H1 (cell line): ENCODE data around the gene UNC13C. TPM values are rescaled to one million over a fixed set of nuclear protein-coding genes. Genes with fewer than 3 reads are reported as not detected.
A peak's percentile ranks its signal among the peaks of the same experiment; 100 is the strongest.

Experiments
- CTCF ChIA-PET: fragments of 300-600 bp; sonication (Branson Sonifier 250); formaldehyde crosslinking; loops from one replicate; lab custom pipeline; 2021; ENCODE audit not compliant: partially characterized antibody; lab: Charles Lee
- POLR2A ChIA-PET: fragments of 300-600 bp; sonication (Branson Sonifier 250); formaldehyde crosslinking; loops from one replicate; lab custom pipeline; 2021; ENCODE audit warnings: inconsistent platforms; ENCODE audit not compliant: partially characterized antibody; lab: Charles Lee
- DNase-seq, 2 experiments: peaks; one replicate each; pipeline versions ENCODE4 v3.0.0 to v3.0.0-alpha.2; 2010 to 2022; ENCODE audit warnings: low spot score in 2 of 2, low read depth in 1 of 2, mixed read lengths in 1 of 2
- FAIRE-seq: peaks from 2 replicates; lab custom pipeline; 2011; peaks lifted over from hg19 to GRCh38; lab: Jason Lieb, UNC
- H2AFZ ChIP-seq: 2 replicates; pipeline ENCODE4 v1.8.1; 2012; ENCODE audit warnings: low read length, inconsistent platforms
- H2AK5ac ChIP-seq: 2 replicates; pipeline ENCODE4 v1.6.1; 2013; ENCODE audit warnings: low read depth, low read length
- H2BK120ac ChIP-seq: replicated peaks from 2 replicates; pipeline ENCODE3; 2013; ENCODE audit warnings: low read depth, low read length, inconsistent platforms
- H2BK12ac ChIP-seq: 2 replicates; pipeline ENCODE4 v1.6.1; 2013; ENCODE audit warnings: low read depth, low read length
- H2BK15ac ChIP-seq: 2 replicates; pipeline ENCODE4 v1.6.1; 2013; ENCODE audit warnings: low read length
- H2BK20ac ChIP-seq: 2 replicates; pipeline ENCODE4 v1.6.1; 2013; ENCODE audit warnings: low read length
- H2BK5ac ChIP-seq: 2 replicates; pipeline ENCODE4 v1.6.1; 2013; ENCODE audit warnings: low read depth, low read length
- H3K14ac ChIP-seq: 2 replicates; pipeline ENCODE4 v1.6.1; 2013; ENCODE audit warnings: inconsistent platforms; ENCODE audit not compliant: insufficient read length
- H3K18ac ChIP-seq: 2 replicates; pipeline ENCODE4 v1.6.1; 2013; ENCODE audit warnings: low read length; ENCODE audit errors: extremely low read depth
- H3K23ac ChIP-seq: 2 replicates; pipeline ENCODE4 v1.6.1; 2013; ENCODE audit warnings: inconsistent platforms; ENCODE audit not compliant: insufficient read length
- H3K23me2 ChIP-seq: 2 replicates; pipeline ENCODE4 v1.6.1; 2013; ENCODE audit warnings: low read depth, low read length
- H3K27ac ChIP-seq: 2 replicates; pipeline ENCODE4 v1.6.1; 2011; ENCODE audit warnings: low read depth, low read length, inconsistent platforms
- H3K27me3 ChIP-seq, 4 experiments: replicated peaks in 1 of 4; 1 replicate in 1 of 4; 2 replicates in 3 of 4; pipeline versions ENCODE4 v1.6.1 to v1.8.1; 2011 to 2013; ENCODE audit warnings: low read length in 3 of 4, mild to moderate bottlenecking in 3 of 4, inconsistent platforms in 2 of 4, mixed read lengths in 2 of 4, moderate library complexity in 1 of 4; ENCODE audit not compliant: control insufficient read depth in 3 of 4, insufficient read depth in 3 of 4; ENCODE audit errors: extremely low read depth in 1 of 4
- H3K36me3 ChIP-seq, 4 experiments: 2 replicates each; pipeline versions ENCODE4 v1.6.1 to v1.8.1; 2011 to 2013; ENCODE audit warnings: mild to moderate bottlenecking in 4 of 4, low read length in 3 of 4, moderate library complexity in 2 of 4, control low read depth in 1 of 4, inconsistent platforms in 1 of 4; ENCODE audit not compliant: insufficient read depth in 4 of 4, control insufficient read depth in 2 of 4
- H3K4ac ChIP-seq: replicated peaks from 2 replicates; pipeline ENCODE3; 2013; ENCODE audit warnings: low read length, low read depth, mixed read lengths, inconsistent platforms; ENCODE audit not compliant: insufficient read length
- H3K4me1 ChIP-seq, 4 experiments: replicated peaks in 1 of 4; 1 replicate in 1 of 4; 2 replicates in 3 of 4; pipeline versions ENCODE4 v1.6.1 to v1.8.1; 2011 to 2013; ENCODE audit warnings: low read length in 3 of 4, inconsistent platforms in 2 of 4, mixed read lengths in 1 of 4; ENCODE audit not compliant: insufficient read depth in 4 of 4, control insufficient read depth in 3 of 4
- H3K4me2 ChIP-seq, 2 experiments: 2 replicates each; pipeline versions ENCODE4 v1.6.1 to v1.8.1; 2011 to 2013; ENCODE audit warnings: low read depth in 2 of 2, low read length in 2 of 2, control low read depth in 1 of 2, inconsistent platforms in 1 of 2, mild to moderate bottlenecking in 1 of 2; ENCODE audit not compliant: insufficient read depth in 1 of 2
- H3K4me3 ChIP-seq, 4 experiments: fragments of 200-600, 300-600 bp in 1 of 4; sonication (generic), shearing (Covaris generic), sonication (Bioruptor Twin) in 1 of 4; 2 replicates each; pipeline versions ENCODE4 v1.5.1 to v1.8.1; 2011 to 2016; ENCODE audit warnings: low read length in 4 of 4, low read depth in 3 of 4, control low read depth in 2 of 4, inconsistent platforms in 2 of 4, mild to moderate bottlenecking in 2 of 4, mixed read lengths in 1 of 4, moderate library complexity in 1 of 4; ENCODE audit not compliant: insufficient read depth in 2 of 4; ENCODE audit errors: extremely low read depth in 1 of 4
- H3K56ac ChIP-seq: replicated peaks from 2 replicates; pipeline ENCODE3; 2013; ENCODE audit warnings: low read depth, mild to moderate bottlenecking, mixed read lengths, low read length, inconsistent platforms; ENCODE audit not compliant: insufficient read length
- H3K79me1 ChIP-seq: 2 replicates; pipeline ENCODE4 v1.6.1; 2013; ENCODE audit warnings: low read depth, low read length, control low read depth
- H3K79me2 ChIP-seq, 2 experiments: 2 replicates each; pipeline versions ENCODE4 v1.6.1 to v1.8.1; 2012 to 2013; ENCODE audit warnings: low read length in 2 of 2, mild to moderate bottlenecking in 2 of 2, inconsistent platforms in 1 of 2; ENCODE audit not compliant: insufficient read depth in 2 of 2, control insufficient read depth in 1 of 2
- H3K9ac ChIP-seq, 4 experiments: replicated peaks in 1 of 4; 1 replicate in 1 of 4; 2 replicates in 3 of 4; pipeline versions ENCODE4 v1.6.1 to v1.8.1; 2011 to 2013; ENCODE audit warnings: low read depth in 3 of 4, low read length in 3 of 4, control low read depth in 2 of 4, mild to moderate bottlenecking in 2 of 4, moderate library complexity in 2 of 4, inconsistent platforms in 1 of 4; ENCODE audit errors: extremely low read depth in 1 of 4
- H3K9me3 ChIP-seq, 2 experiments: 2 replicates each; pipeline versions ENCODE4 v1.6.1 to v1.8.1; 2012 to 2013; ENCODE audit warnings: mild to moderate bottlenecking in 2 of 2, moderate library complexity in 2 of 2, control low read depth in 1 of 2, inconsistent platforms in 1 of 2, low read depth in 1 of 2, low read length in 1 of 2, mixed read lengths in 1 of 2; ENCODE audit not compliant: insufficient read depth in 2 of 2
- H4K20me1 ChIP-seq, 2 experiments: replicated peaks in 1 of 2; 2 replicates each; pipeline versions ENCODE3 to v1.8.1; 2011 to 2013; ENCODE audit warnings: inconsistent platforms in 2 of 2, low read length in 2 of 2, mild to moderate bottlenecking in 1 of 2; ENCODE audit not compliant: insufficient read depth in 2 of 2, control insufficient read depth in 1 of 2
- H4K5ac ChIP-seq: 2 replicates; pipeline ENCODE4 v1.6.1; 2013; ENCODE audit warnings: low read length, low read depth, mixed read lengths, inconsistent platforms; ENCODE audit not compliant: insufficient read length
- H4K8ac ChIP-seq: 2 replicates; pipeline ENCODE4 v1.8.0; 2013; ENCODE audit warnings: mild to moderate bottlenecking, moderate library complexity, low read length, inconsistent platforms; ENCODE audit not compliant: insufficient read depth; ENCODE audit errors: extremely low read depth
- H4K91ac ChIP-seq: replicated peaks from 2 replicates; pipeline ENCODE3; 2013; ENCODE audit warnings: low read length, mixed read lengths, inconsistent platforms; ENCODE audit not compliant: insufficient read length
- CBX8 ChIP-seq: fragments of 300-800, 300-1000 bp; sonication (generic); IDR thresholded peaks from 2 replicates; pipeline ENCODE4 v1.7.1; 2016; ENCODE audit warnings: low read depth, low read length, borderline replicate concordance
- CEBPB ChIP-seq: IDR thresholded peaks from 2 replicates; pipeline ENCODE4 v1.6.1; 2012; ENCODE audit warnings: low read depth, low read length
- CHD1 ChIP-seq: IDR thresholded peaks from 2 replicates; pipeline ENCODE4 v1.6.1; 2012; ENCODE audit warnings: low read depth, low read length, improper control_type of control experiment
- E2F6 ChIP-seq: IDR thresholded peaks from 2 replicates; pipeline ENCODE4 v1.6.1; 2012; ENCODE audit warnings: inconsistent platforms
- KDM4A ChIP-seq: IDR thresholded peaks from one replicate; pipeline ENCODE4 v1.7.1; 2012; ENCODE audit warnings: low read depth, mild to moderate bottlenecking, moderate library complexity, low read length, inconsistent platforms; ENCODE audit not compliant: severe bottlenecking
- NANOG ChIP-seq: IDR thresholded peaks from 2 replicates; pipeline ENCODE4 v1.6.1; 2011; ENCODE audit warnings: low read length, low read depth, mild to moderate bottlenecking, inconsistent platforms; ENCODE audit not compliant: insufficient read depth, poor library complexity, severe bottlenecking
- SIN3A ChIP-seq, 2 experiments: IDR thresholded peaks in 1 of 2; conservative IDR thresholded peaks in 1 of 2; 2 replicates each; pipeline ENCODE4 v1.6.1; 2011 to 2012; ENCODE audit warnings: low read length in 2 of 2, improper control_type of control experiment in 1 of 2, low read depth in 1 of 2, mild to moderate bottlenecking in 1 of 2
- YY1 ChIP-seq: IDR thresholded peaks from 2 replicates; pipeline ENCODE4 v1.6.1; 2011; ENCODE audit warnings: low read depth, mild to moderate bottlenecking, low read length
- WGBS, 2 experiments: shearing (Covaris generic) in 1 of 2; methylation state at CpG; one replicate each; pipeline versions ENCODE4 v1.1.6 to v1.1.7; 2013 to 2015; ENCODE audit warnings: low lambda C conversion rate in 2 of 2, mixed read lengths in 2 of 2, inconsistent platforms in 1 of 2, low coverage in 1 of 2, missing lambda C conversion rate in 1 of 2; ENCODE audit not compliant: insufficient replicate concordance in 2 of 2, insufficient coverage in 1 of 2, insufficient read length in 1 of 2; ENCODE audit errors: extremely low coverage in 1 of 2, missing lambda C conversion rate in 1 of 2; 5-methylcytosine and 5-hydroxymethylcytosine counted together
- polyA plus RNA-seq, 7 experiments: library from polyadenylated mRNA; depleted of rRNA in 3 of 7; stranded (reverse) in 5 of 7; unstranded in 2 of 7; fragments of >200 nt in 5 of 7; fragments of 200-250 nt in 2 of 7; gene quantifications; 1 replicate in 5 of 7; 2 replicates in 1 of 7; 4 replicates in 1 of 7; pipeline versions ENCODE4 v1.2.1 to v1.2.3, GENCODE V29; 2011 to 2013; ENCODE audit warnings: missing spikeins in 2 of 7, mixed read lengths in 2 of 7
- total RNA-seq: library from RNA; stranded (reverse); fragmentation: NEBNext Ultra II Directional; extraction: Animal tissue kit (Norgen Biotek cat#: 25700); gene quantifications from 2 replicates; pipeline ENCODE4 v1.2.1, GENCODE V29; 2021

UNC13C gene
- total and polyA plus RNA-seq, 2 of the 8 experiments (the other 6 are each of a cell fraction or from before 2014, with no cell fraction given) = 0.02 to 0.13 TPM

GRCh38 chr15:53962646-53963561 is 15.3 kb upstream of the UNC13C start:
- whole genome bisulfite sequencing, 2 experiments = 39% methylated on average over 4 of the region's 4 CpGs; no CpG with 5 or more reads in 1 of the 2 experiments
- Histone ChIP-seq H3K4ac (no peak overlapping the region), H3K18ac (no peak overlapping the region), H4K5ac (no peak overlapping the region), H3K56ac (no peak overlapping the region), H2BK120ac (no peak overlapping the region), H2AFZ (no peak overlapping the region), H3K23ac (no peak overlapping the region), H3K14ac (no peak overlapping the region), H3K36me3 (no peaks in the 10 kb centered on the region), H3K9me3 (peaks cover 0 to 8% of the 10 kb centered on the region in 2 experiments; a peak in 1 of 4 replicates), H4K20me1 (no peaks in the 10 kb centered on the region), H2BK20ac (no peak overlapping the region), H2BK5ac (no peak overlapping the region), H2AK5ac (no peak overlapping the region), H3K4me2 (no peak overlapping the region), H4K8ac (no peak overlapping the region), H3K79me1 (no peaks in the 10 kb centered on the region), H3K4me3 (no peak overlapping the region), H3K79me2 (no peaks in the 10 kb centered on the region), H3K27ac (no peak overlapping the region), H3K9ac (no peak overlapping the region), H3K27me3 (no peaks in the 10 kb centered on the region), H3K23me2 (no peaks in the 10 kb centered on the region), H3K4me1 (peaks cover 0 to 2% (median 0%) of the 10 kb centered on the region in 4 experiments; a peak in 1 of 7 replicates), H2BK12ac (no peak overlapping the region), H2BK15ac (no peak overlapping the region), H4K91ac (no peak overlapping the region)
- ChIA-PET POLR2A (no interaction called here), CTCF (interaction anchor here (0.5 to 2.2 kb wide), 24 partner anchors 9 to 1212 kb away, joined by 3 to 12 read pairs (median 4); partner anchors contain the start of gene UNC13C)
- peak; percentile 79 for FAIRE-seq
- DNase-seq = peak in 1 of 2 experiments; percentile 59
- TF ChIP-seq CEBPB (no peak), CBX8 (no peak), CHD1 (no peak), KDM4A (no peak), YY1 (no peak), E2F6 (no peak), SIN3A (conservative IDR thresholded peaks at IDR 0.05 in 1 of 2, IDR thresholded peaks at IDR 0.05 in 1 of 2; ENCODE audit: low read depth in 1 of 2, low read length in 2 of 2) (no peak), NANOG (no peak)
